Brain microvascular endothelial cell (primary cell): ENCODE data around the gene CAMSAP1.

ENCODE experiments used
- DNase-seq: peaks from one replicate; pipeline ENCODE4 v3.0.0-alpha.2; 2020
- H3K27ac ChIP-seq: fragments of 250-450 bp; sonication (Bioruptor Pico); 2 replicates; pipeline ENCODE4 v1.5.1; 2020; ENCODE audit warnings: mild to moderate bottlenecking, moderate library complexity
- H3K27me3 ChIP-seq: fragments of 250-450 bp; sonication (Bioruptor Pico); replicated peaks from 2 replicates; pipeline ENCODE4 v1.5.1; 2020; ENCODE audit warnings: mild to moderate bottlenecking
- H3K36me3 ChIP-seq: fragments of 250-450 bp; sonication (Bioruptor Pico); replicated peaks from 2 replicates; pipeline ENCODE4 v1.5.1; 2020; ENCODE audit warnings: mild to moderate bottlenecking
- H3K4me3 ChIP-seq: 2 replicates; pipeline ENCODE4 v1.5.1; 2011; ENCODE audit warnings: low read depth, mild to moderate bottlenecking, control low read depth, low read length, moderate library complexity
- in situ Hi-C: cut with HindIII; loops from 2 replicates; pipeline ENCODE4 v1.10.0; 2017; ENCODE audit warnings: low sequenced_read_pairs, low pct_ligation_motif_present
- TF ChIP-seq, protein P1 (sequence below): IDR thresholded peaks from 2 replicates; pipeline ENCODE4 v1.5.1; 2011; ENCODE audit warnings: low read depth, mild to moderate bottlenecking, moderate library complexity, low read length, control low read depth, inconsistent platforms; ENCODE audit errors: missing control alignments

Gene CAMSAP1

DNA sequence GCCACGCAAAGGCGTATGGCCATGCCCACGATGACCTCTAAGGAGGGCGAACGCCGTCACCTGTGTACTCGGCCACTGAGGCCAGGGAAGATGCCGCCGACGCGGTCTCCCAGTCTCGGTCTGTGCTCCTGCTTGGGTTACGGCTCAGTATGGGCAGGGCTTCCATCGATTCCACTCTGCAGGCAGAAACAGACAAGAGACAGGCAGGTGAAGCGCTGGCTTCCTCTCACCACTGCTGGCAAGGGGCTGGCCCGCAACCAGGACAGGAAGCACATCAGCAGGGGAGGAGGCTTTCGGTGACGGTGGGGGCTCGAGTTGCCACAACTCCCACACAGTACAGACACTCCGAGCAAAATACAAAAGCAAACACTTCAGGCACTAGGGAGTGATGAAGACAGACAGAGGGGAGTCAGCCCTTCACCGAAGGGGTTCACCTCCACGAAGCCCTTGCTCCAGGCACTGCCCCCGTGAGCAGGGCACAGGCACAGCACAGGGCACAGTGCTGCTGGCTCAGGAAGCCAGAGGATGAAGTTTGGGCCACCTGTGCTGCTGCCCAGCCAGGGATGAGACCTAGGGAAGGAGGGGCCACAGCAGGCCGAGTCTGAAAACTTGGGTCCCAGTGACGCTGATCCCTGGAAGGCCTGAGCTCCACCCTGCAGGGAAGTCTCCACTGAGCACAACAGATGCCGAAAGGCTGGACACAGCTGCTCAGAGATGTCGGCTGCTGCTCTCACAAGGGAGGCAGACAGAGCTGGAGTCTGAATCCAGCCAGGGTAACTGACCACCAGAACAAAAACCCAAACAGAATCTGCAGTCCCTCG is 91.3 kb downstream of the CAMSAP1 start:
- TF ChIP-seq, protein P1, sequence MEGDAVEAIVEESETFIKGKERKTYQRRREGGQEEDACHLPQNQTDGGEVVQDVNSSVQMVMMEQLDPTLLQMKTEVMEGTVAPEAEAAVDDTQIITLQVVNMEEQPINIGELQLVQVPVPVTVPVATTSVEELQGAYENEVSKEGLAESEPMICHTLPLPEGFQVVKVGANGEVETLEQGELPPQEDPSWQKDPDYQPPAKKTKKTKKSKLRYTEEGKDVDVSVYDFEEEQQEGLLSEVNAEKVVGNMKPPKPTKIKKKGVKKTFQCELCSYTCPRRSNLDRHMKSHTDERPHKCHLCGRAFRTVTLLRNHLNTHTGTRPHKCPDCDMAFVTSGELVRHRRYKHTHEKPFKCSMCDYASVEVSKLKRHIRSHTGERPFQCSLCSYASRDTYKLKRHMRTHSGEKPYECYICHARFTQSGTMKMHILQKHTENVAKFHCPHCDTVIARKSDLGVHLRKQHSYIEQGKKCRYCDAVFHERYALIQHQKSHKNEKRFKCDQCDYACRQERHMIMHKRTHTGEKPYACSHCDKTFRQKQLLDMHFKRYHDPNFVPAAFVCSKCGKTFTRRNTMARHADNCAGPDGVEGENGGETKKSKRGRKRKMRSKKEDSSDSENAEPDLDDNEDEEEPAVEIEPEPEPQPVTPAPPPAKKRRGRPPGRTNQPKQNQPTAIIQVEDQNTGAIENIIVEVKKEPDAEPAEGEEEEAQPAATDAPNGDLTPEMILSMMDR, result no peak
- no peak for DNase-seq
- Histone ChIP-seq H3K27ac (no peak overlapping the region), H3K36me3 (peaks cover 48% of the 10 kb centered on the region), H3K4me3 (no peak overlapping the region), H3K27me3 (no peaks in the 10 kb centered on the region)
- in situ Hi-C loops, result no loop called here

DNA sequence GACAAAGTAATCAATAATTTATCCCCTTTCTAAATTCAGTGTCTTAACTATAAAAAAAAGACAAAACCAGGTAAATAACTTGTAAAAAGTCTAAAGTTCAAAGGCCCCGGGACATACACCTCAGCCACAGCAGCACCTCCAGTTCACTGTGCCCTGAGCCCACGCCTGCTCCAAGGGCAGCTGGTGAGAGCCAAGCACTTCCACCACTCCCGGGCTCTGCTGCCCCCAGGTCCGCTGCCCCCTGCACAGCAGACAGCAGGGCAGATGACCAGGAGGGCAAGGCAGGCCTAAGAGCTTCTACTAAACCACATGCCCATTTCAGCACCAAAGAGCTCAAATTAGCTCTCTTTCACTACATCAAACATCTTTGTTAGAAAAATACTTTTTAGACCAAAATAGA is 91.9 kb downstream of the CAMSAP1 start:
- in situ Hi-C loops, result no loop called here

DNA sequence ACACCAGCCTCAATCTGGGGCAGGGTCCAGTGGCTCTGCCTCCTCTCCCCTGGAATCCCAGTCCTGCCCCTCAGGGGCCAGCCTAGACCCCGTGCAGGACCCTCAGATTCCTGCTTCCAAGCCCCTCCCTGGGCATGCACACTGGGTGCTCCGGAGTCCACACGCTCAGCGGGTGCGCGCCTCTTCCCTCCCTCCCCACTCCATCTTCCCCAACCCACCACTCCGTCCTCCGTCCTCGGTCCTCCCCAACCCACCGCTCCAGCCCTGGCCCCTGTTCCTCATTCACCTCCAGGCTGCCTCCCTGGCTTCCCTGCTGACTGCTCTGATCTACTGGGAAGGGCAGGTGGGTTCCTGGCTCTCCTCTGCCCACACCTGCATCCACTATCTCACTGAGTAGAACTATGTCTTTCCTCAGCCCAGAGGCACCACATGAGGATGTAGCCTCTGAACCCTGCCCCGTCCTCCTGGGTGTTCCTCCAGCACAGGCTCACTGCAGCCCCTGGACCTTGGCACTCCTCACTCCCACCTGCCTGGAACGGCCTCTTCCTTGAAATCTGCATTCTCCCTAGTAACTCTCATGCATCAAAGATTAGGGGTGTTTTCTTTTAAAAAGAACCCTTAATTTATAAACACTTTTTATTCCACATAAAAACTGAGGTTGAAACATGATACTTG is 92.8 kb downstream of the CAMSAP1 start:
- Histone ChIP-seq H3K27me3 (no peaks in the 10 kb centered on the region), H3K27ac (no peak overlapping the region), H3K4me3 (no peak overlapping the region), H3K36me3 (peaks cover 49% of the 10 kb centered on the region)
- no peak for DNase-seq
- TF ChIP-seq, protein P1, result no peak
- in situ Hi-C loops, result no loop called here

More for the DNA sequence above, 91.9 kb downstream of the CAMSAP1 start:
- TF ChIP-seq, protein P1, result no peak
- no peak for DNase-seq
- peaks cover 49% of the 10 kb centered on the region for H3K36me3 ChIP-seq
- no peak overlapping the region for H3K27ac ChIP-seq
- no peaks in the 10 kb centered on the region for H3K27me3 ChIP-seq
- no peak overlapping the region for H3K4me3 ChIP-seq

DNA sequence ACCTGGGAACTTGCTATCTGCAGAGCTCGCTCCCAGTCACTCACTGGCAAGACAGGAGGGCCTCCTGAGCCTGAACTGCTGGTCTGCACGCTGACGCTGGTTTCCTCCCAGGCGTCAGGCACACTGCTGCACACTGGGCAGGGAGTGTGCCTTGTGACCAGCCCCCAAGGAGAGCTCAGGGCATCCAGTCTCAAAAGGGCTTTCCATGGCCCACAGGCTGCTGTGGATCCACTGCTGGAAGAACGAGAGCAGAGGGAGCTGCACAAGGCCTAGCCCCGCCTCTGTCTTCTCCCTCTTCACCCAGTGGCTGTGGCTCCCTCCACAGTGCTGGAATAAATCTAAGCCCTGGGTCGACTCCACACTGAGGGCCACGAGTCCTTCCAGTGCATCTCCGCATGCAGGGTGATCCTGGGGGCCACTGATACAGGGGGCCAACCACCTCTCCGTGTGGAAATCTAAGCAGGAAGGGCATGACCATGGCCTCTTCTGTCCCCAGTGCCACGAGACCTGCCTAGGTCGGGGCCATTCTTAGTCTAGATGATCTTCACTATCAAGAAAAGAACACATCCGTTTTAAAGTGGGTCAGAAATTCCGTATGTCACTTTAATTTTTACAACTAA is 93.6 kb downstream of the CAMSAP1 start:
- H3K27ac ChIP-seq, result no peak overlapping the region
- in situ Hi-C loops, result no loop called here
- peaks cover 50% of the 10 kb centered on the region for H3K36me3 ChIP-seq
- TF ChIP-seq, protein P1, result no peak
- no peaks in the 10 kb centered on the region for H3K27me3 ChIP-seq
- DNase-seq, result no peak
- H3K4me3 ChIP-seq, result no peak overlapping the region

DNA sequence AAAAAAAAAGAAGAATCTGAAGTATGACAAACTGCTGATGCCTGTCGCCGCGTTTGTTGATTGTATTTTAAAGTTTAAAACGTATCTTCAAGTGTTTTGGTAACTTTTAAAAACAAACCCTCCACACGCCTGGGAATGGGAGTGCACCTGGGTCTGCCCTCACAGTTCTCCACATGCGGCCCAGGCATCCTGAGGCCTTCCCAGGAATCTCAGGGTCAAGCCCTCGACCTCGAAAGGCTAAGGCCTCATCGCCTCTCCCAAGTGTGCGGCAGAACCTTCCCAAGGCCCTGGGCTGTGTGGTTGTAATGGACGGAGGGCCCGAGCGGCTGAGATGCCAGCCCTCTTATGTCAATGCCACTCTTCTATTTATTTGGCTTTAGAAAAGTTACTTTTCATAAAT is 94.4 kb downstream of the CAMSAP1 start:
- H3K27ac ChIP-seq, result no peak overlapping the region
- no peak overlapping the region for H3K4me3 ChIP-seq
- TF ChIP-seq, protein P1, result no peak
- in situ Hi-C loops, result no loop called here
- peaks cover 42% of the 10 kb centered on the region for H3K36me3 ChIP-seq
- no peaks in the 10 kb centered on the region for H3K27me3 ChIP-seq
- DNase-seq, result no peak
